Thyroid gland (tissue), 4 donors: ENCODE measurements around the gene MLPH. TPM values are rescaled to one million over a fixed set of nuclear protein-coding genes. Genes with fewer than 3 reads are reported as not detected.

Source experiments
- DNase-seq, 2 donors: peaks; one replicate each; pipeline ENCODE4 v3.0.0-alpha.2; 2019
- H3K27ac ChIP-seq, 3 donors: fragments of 200-600 bp; sonication (generic); 1 replicate in 2 of 3; 2 replicates in 1 of 3; pipeline ENCODE4 v1.5.1; 2016 to 2019; ENCODE audit warnings: mild to moderate bottlenecking in 1 of 3, moderate library complexity in 1 of 3
- H3K27me3 ChIP-seq: fragments of 200-600 bp; sonication (generic); one replicate; pipeline ENCODE4 v1.5.1; 2019
- H3K36me3 ChIP-seq, 2 donors: fragments of 200-600 bp; sonication (generic); one replicate each; pipeline ENCODE4 v1.5.1; 2016 to 2019
- H3K4me1 ChIP-seq, 2 donors: fragments of 200-600 bp; sonication (generic); one replicate each; pipeline ENCODE4 v1.5.1; 2017 to 2019
- H3K4me3 ChIP-seq, 3 donors: fragments of 200-600 bp; sonication (generic); replicated peaks in 1 of 3; 1 replicate in 2 of 3; 2 replicates in 1 of 3; pipeline ENCODE4 v1.5.1; 2016; ENCODE audit warnings: mild to moderate bottlenecking in 1 of 3
- H3K9me3 ChIP-seq: fragments of 200-600 bp; sonication (generic); one replicate; pipeline ENCODE4 v1.5.1; 2017
- CTCF ChIP-seq, 6 experiments: fragments of 200-600 bp in 3 of 6; fragments of 450-650 bp in 3 of 6; sonication (generic) in 3 of 6; IDR thresholded peaks; one replicate each; pipeline ENCODE4 v1.5.1; 2016 to 2019; ENCODE audit warnings: antibody characterized with exemption in 6 of 6, mild to moderate bottlenecking in 2 of 6, inconsistent platforms in 1 of 6, moderate library complexity in 1 of 6
- POLR2A ChIP-seq, 2 donors: fragments of 450-650 bp; IDR thresholded peaks; one replicate each; pipeline ENCODE4 v1.6.1; 2017; ENCODE audit warnings: antibody characterized with exemption in 2 of 2, mild to moderate bottlenecking in 2 of 2, moderate library complexity in 1 of 2
- WGBS, 2 donors: methylation state at CpG; one replicate each; pipeline ENCODE4 v1.1.5; 2017; 5-methylcytosine and 5-hydroxymethylcytosine counted together
- intact Hi-C: fragments of 100-400 bp; cut with DNase I; formaldehyde crosslinking; loops from one replicate; pipeline ENCODE4 v1.15.1; 2023
- total RNA-seq, 4 donors: library from RNA; depleted of rRNA; stranded (reverse); fragments of >200 nt; gene quantifications; one replicate each; pipeline ENCODE4 v1.2.3, GENCODE V29; 2016

MLPH gene
- total RNA-seq, 4 donors from 2014 or later, result 41.3 to 107 (median 58.6) TPM

DNA sequence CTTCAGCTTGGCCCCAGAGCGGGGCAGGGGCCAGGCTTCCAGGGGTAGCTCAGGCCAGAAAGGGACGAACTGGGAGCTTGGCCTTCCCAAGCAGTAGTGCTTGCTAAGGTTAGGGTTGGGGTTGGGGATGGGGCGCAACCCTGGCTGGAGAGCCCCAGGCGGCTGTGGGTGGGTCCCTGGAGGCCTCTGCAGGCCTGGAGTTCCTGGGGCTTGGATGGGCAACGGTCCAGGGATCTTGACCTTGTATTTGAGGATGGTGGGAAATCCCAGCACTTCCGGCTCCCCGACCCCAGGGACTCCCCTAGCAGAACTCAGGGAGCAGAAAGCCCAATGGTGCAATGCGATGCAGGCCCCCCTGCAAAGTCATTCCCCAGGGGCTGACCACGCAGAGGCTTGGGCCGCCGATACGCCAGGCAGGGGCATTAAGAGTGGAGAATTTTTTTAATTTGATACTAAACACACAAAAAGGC lies 12.6 kb upstream of the MLPH start:
- peak in 1 of 2 donors; percentile 30 for DNase-seq
- no peaks in the 10 kb centered on the region for H3K9me3 ChIP-seq
- no peaks in the 10 kb centered on the region for H3K36me3 ChIP-seq
- H3K27me3 ChIP-seq, result no peaks in the 10 kb centered on the region
- intact Hi-C loops, result loop anchor here (5.0 to 10.0 kb wide), 3 partner anchors 57 to 320 kb away; partner anchors contain the start of gene PRLH
- 43 to 63% methylated on average over 5 to 9 of the region's 12 CpGs for WGBS, 2 donors
- peak overlapping the region in 1 of 3 donors; percentile 60 for H3K4me3 ChIP-seq
- peak overlapping the region in 2 of 3 donors; percentile 92 to 93 for H3K27ac ChIP-seq
- no peak for TF ChIP-seq POLR2A (IDR thresholded peaks at IDR 0.05)
- no peak for TF ChIP-seq CTCF (IDR thresholded peaks at IDR 0.05)
- peaks cover 6 to 29% of the 10 kb centered on the region in 2 donors for H3K4me1 ChIP-seq

DNA sequence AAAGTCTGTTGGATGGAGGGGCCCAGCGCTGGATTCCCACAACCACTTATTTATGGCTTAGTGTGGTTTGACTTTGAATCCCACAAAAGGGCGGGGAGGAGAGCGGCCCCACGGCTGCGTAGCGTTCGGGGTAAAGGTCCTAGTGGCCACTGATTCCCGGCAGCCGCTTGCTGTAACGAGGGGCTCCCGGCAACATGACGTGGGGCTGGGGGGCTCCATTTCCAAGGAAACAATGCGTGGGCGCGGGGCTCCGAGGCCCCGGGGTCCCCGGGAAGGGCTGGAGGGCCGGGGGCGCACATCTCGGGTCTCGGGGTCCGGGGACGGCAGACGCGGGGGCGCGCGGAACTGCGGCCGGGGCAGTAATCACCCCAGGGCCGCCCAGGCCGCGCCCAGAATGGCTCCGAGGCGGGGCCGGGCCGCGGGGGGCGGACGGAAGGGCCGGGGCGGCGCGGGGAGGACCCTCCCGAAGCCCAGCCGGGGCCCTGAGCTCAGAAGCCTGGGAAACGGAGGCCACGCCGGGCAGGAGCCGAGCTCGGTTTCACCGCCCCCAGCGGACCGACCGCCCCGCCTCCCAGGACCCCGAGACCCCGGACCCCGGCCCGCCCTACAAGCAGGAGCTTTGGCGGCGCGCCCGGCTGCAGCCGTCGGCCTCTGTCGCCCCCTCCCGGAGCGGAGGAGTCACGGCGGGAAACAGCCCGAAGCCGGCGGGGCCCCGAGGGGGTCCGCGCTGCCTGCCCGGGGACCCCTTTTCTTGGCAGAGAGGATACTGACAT lies 11.9 kb upstream of the MLPH start:
- Histone ChIP-seq H3K4me1 (peaks cover 10 to 34% of the 10 kb centered on the region in 2 donors), H3K27ac (peak overlapping the region; percentile 66 to 93 (median 92)), H3K27me3 (no peaks in the 10 kb centered on the region), H3K36me3 (no peaks in the 10 kb centered on the region), H3K9me3 (no peaks in the 10 kb centered on the region), H3K4me3 (peak overlapping the region in 2 of 3 donors; percentile 58 to 60)
- 3 to 7% methylated on average over 9 to 43 of the region's 79 CpGs for WGBS, 2 donors
- intact Hi-C loops, result loop anchor here (5.0 to 10.0 kb wide), 3 partner anchors 58 to 320 kb away; partner anchors contain the start of gene PRLH
- DNase-seq, result peak; percentile 81 to 83
- TF ChIP-seq POLR2A (IDR thresholded peaks at IDR 0.05), result peak in 1 of 2 donors; percentile 66
- peak; percentile 68 to 98 (median 90) for TF ChIP-seq CTCF (IDR thresholded peaks at IDR 0.05)

DNA sequence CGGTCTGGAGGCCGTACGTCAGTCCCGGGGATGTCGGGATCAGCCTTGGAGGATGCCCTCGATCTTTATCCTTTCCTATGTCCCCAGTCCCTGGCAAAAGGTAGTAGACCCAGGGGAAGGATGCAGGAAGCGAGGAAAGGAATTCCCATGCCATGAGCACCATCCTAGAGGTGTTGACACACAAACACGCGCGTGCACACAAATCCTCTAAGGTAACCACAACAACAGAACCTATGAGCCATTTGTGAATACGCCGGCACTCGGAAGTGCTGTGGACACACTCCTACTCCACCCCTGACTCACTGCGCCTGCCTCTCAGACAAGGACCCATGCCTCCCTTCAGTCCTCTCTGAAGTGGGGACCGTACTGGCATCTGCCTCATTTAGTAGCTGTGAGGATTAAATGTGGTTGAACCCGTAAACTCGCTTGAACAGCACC lies 11.3 kb upstream of the MLPH start:
- H3K4me3 ChIP-seq, result peak overlapping the region in 2 of 3 donors; percentile 58 to 60
- peak in 1 of 6 experiments; percentile 39 for TF ChIP-seq CTCF (IDR thresholded peaks at IDR 0.05)
- TF ChIP-seq POLR2A (IDR thresholded peaks at IDR 0.05), result no peak
- peaks cover 10 to 34% of the 10 kb centered on the region in 2 donors for H3K4me1 ChIP-seq
- DNase-seq, result peak in 1 of 2 donors; percentile 37
- no peaks in the 10 kb centered on the region for H3K9me3 ChIP-seq
- H3K36me3 ChIP-seq, result no peaks in the 10 kb centered on the region
- 13 to 18% methylated on average over 9 to 16 of the region's 17 CpGs for WGBS, 2 donors
- intact Hi-C loops, result loop anchor here (10.0 kb wide), 1 partner anchor 321 kb away; no protein-coding TSS in a partner anchor
- H3K27ac ChIP-seq, result peak overlapping the region; percentile 66 to 93 (median 92)
- no peaks in the 10 kb centered on the region for H3K27me3 ChIP-seq

GRCh38 chr2:237478095-237478494 lies 9.0 kb upstream of the MLPH start:
- no peak for DNase-seq
- Histone ChIP-seq H3K27me3 (no peaks in the 10 kb centered on the region), H3K36me3 (no peaks in the 10 kb centered on the region), H3K4me3 (no peak overlapping the region), H3K27ac (no peak overlapping the region), H3K9me3 (no peaks in the 10 kb centered on the region), H3K4me1 (peaks cover 23 to 51% of the 10 kb centered on the region in 2 donors)
- WGBS, 2 donors, result 93 to 95% methylated on average over 2 of the region's 2 CpGs
- intact Hi-C loops, result loop anchor here (10.0 kb wide), 1 partner anchor 323 kb away; no protein-coding TSS in a partner anchor
- TF ChIP-seq CTCF (IDR thresholded peaks at IDR 0.05) (no peak), POLR2A (IDR thresholded peaks at IDR 0.05) (no peak)
